Frontal cortex (tissue), 4 donors: ENCODE measurements around the gene CDH5. TPM values are rescaled to one million over a fixed set of nuclear protein-coding genes. Genes with fewer than 3 reads are reported as not detected.

Experiments used
- DNase-seq, 2 donors: peaks; one replicate each; pipeline ENCODE4 v3.0.0; 2012; ENCODE audit warnings: low spot score in 2 of 2
- FAIRE-seq: peaks from 2 replicates; lab custom pipeline; 2012; peaks lifted over from hg19 to GRCh38; lab: Jason Lieb, UNC
- total RNA-seq: library from RNA; depleted of rRNA; stranded (reverse); fragments of >200 nt; gene quantifications from one replicate; pipeline ENCODE4 v1.2.3, GENCODE V29; 2014
- donor health status: control.
- donor health status: control.
- donor health status: control.

CDH5 gene
- total RNA-seq, 1 donor from 2014 or later: 6.1 TPM

DNA sequence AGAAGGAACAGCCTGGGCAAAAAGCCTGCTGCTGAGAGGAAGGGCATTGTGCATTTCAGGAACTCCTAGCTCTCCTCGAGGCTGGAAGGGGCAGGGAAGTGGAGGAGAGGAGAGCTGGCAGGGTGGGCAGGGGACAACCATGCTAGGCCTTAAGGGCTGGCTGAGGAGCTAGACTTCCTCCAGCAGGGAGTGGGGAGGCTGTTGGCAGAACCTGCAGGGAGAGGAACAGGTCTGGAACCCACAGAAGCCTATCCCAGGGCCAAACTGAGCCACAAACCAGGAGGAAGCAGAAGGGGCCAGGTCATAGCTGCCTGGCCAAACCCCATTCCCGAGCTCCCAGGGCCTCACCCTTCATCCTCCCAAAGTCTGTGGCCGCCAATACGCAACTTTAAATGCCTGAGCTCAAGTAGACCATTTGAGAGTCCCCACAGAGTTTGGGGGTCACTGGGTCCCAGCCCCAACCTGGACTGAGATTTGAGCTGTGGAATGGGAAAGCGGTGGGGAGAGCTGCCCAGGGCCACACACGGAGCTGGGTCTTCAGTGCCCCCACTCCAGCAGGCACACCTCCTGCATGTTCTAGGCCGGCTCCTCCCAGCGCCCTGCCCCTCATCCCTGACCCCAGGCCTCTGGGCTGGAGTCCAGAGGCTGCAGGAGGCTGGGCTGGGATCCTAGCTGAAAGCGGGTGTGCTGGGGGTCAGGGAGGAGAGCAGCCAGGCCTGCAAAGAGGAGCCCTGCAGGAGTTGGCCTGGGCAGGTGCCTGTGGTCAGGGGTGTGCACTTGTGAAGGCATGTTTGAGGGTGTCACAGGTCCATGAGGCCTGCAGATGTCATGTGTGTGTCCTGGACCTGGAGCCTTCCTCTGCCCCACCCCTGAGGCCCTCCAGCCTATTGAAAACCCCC is 4.5 kb downstream of the CDH5 start:
- no peak for FAIRE-seq

DNA sequence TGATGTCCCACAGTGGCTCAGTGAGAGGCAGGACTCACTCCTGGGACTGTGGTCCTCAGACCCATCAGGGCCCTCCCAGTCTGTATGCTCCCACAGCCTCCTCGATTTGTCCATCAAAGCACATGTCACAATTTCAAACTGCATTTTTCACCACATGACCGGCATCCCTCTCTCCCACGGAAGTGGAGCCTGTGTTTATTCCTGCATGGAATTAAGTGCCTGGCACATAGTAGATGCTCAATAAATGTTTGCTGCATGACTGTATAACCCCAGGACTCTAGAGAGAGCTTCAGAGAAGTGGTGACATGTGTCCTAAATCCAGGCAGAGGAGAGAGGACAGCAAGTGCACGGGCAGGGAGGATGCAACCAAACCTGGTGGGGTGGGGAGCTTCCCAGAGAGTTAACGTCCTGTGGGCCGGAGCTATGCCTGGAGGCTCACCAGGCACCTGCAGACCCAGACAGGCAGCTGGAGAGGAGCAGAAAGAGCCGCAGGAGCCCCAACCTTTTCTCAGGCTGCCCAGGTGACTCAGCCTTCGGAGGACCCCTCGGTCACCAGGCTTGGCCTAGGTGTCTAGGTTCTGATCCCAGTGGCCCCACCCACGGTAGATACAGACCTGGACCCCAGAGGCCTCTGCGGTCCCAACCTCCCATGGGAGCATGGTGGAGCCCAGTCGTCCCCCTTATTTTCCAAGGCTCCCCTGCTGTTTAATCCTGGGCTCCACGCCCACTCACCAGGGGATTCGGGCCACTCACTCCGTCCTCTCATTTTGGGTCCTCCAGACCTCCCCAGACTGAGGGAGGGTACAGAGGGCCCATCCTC is 5.8 kb downstream of the CDH5 start:
- FAIRE-seq (no peak), DNase-seq (no peak)

More for the DNA sequence above, 4.5 kb downstream of the CDH5 start:
- DNase-seq: no peak

DNA sequence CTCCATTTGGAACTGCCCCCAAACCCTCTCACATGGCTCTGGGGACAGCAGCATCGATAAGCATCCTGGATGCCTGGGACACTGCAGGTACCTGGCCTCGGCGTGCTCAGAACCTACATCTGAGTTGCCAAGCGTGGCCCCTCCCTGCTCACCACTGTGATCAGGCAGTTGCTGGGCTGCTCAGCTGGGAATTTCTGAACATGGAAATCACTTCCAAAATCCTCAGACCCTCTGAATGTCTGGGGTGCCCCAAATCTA is 6.3 kb downstream of the CDH5 start:
- DNase-seq (no peak), FAIRE-seq (no peak)

- FAIRE-seq (no peak), DNase-seq (no peak)
Measured at GRCh38 chr16:66373667-66374066, 7.2 kb downstream of the CDH5 start.

GRCh38 chr16:66374176-66374575 is 7.7 kb downstream of the CDH5 start:
- no peak for DNase-seq
- no peak for FAIRE-seq

DNA sequence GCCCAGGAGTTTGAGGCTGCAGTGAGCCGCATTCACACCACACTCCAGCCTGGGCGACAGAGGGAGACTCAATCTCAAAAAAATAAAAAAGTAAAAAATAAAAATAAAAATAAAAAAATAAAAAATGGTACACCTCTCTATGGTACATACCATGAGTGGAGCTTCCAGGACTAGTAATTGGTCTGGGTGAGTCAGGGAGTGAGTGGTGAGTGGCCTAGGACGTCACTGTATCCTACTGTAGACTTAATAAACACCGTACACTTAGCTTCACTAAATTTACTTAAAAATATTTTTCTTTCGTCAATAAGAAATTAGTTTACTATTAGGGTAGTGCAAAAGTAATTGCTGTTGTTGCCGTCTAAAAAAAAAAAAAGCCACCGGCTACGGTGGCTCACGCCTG is 9.0 kb downstream of the CDH5 start:
- FAIRE-seq: no peak
- no peak for DNase-seq

GRCh38 chr16:66376114-66376513 is 9.6 kb downstream of the CDH5 start:
- FAIRE-seq: no peak
- DNase-seq: no peak

GRCh38 chr16:66376577-66377305 is 10.2 kb downstream of the CDH5 start:
- FAIRE-seq: no peak
- DNase-seq: no peak

DNA sequence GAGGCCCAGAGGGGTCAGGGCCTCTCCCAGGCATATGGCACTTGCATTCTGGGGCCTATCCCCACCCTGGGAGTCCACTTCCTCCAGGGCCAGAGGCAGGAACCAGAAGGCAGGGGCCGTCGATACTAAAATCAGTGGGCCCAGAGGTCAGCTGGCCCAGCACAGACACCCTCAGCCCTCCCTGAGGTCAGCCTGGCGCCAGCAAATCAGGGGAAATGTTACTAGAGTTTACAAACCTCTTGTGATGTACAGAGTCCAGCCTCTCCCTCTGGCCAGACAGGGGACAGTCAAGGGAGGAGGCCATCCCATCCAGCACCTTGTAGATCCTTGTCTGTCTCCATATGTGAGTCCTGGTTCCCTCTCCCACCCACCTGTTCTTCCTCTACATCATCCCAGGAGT is 10.8 kb downstream of the CDH5 start:
- FAIRE-seq: no peak
- DNase-seq: no peak

DNA sequence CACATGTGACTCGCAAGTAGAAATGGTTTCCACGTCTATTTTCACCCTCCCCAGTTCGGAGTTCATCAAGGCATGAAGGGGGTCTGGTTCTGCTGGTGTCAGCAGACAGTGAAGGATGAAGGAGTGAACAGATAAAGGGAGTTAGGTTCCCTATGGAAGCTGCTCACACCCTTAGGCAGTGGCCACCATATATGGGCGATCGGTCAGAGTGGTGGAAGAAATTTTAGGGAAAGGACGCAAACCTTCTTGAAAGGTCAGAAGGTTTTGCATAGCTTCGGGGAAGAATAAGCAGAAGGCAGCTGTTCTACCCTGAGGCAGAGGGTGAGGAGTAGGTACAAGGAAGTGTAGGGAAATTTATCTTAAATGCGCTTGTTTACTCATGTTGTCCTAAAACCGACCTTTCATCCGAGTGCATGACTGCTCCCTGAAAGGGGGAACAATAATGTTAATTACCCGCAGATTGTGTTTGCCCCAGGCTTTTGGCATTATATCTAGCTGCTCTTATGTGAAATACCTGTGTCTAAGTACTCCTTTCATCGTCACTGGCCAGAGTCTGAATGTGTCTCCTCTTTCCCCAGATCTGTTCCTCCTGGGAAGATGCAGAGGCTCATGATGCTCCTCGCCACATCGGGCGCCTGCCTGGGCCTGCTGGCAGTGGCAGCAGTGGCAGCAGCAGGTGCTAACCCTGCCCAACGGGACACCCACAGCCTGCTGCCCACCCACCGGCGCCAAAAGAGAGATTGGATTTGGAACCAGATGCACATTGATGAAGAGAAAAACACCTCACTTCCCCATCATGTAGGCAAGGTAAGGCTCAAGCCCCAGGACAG is 12.5 kb downstream of the CDH5 start:
- no peak for FAIRE-seq
- no peak for DNase-seq

GRCh38 chr16:66379571-66379941 is 13.1 kb downstream of the CDH5 start:
- DNase-seq: no peak
- no peak for FAIRE-seq

- DNase-seq (no peak), FAIRE-seq (no peak)
Measured at GRCh38 chr16:66380421-66380820, 13.9 kb downstream of the CDH5 start.

DNA sequence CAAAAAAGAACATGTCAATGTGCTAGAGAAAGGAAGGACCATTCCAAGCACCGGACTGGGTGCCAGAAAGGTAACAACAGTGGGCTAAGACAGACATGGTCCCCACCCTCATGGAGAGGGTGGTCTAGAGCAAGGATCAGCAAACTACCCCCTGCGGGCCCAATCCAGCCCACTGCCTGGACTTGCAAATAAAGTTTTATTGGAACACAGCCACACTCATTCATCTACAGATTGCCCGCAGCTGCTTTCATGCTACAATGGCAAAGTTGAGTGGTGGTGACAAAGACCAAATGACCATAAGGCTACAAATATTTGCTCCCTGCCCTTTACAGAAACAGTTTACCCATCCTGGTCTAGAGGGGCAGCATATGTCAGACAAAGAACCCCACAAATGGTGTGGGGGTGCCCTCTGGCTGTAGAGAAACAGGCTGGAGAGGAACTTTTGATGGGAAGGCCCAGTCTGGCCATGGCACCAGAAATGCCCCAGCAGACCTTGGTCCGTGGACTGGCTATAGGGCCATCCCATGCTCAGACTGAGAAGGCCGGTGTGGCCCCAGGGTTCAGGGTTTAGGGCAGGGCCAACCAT is 15.2 kb downstream of the CDH5 start:
- DNase-seq (no peak), FAIRE-seq (no peak)

- no peak for DNase-seq
- FAIRE-seq: no peak
Measured at GRCh38 chr16:66382171-66382965, 15.9 kb downstream of the CDH5 start.

DNA sequence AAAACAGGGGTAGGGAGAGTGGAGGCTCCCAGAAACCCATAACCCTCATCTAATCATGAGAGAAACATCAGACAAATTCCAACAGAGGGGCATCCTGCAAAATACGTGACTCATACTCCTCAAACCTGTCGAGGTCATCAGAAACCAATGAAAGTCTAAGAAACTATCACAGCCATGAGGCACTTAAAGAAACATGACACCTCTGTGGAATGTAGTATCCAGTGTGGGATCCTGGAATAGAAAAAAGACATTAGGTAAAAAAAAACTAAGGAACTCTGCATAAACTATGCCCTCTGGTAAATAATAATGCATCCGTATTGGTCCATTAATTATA is 16.4 kb downstream of the CDH5 start:
- DNase-seq (no peak), FAIRE-seq (no peak)

- FAIRE-seq: no peak
- no peak for DNase-seq
Measured at GRCh38 chr16:66383551-66383950, 17.1 kb downstream of the CDH5 start.

GRCh38 chr16:66385415-66385814 is 18.9 kb downstream of the CDH5 start:
- no peak for FAIRE-seq
- DNase-seq: no peak

DNA sequence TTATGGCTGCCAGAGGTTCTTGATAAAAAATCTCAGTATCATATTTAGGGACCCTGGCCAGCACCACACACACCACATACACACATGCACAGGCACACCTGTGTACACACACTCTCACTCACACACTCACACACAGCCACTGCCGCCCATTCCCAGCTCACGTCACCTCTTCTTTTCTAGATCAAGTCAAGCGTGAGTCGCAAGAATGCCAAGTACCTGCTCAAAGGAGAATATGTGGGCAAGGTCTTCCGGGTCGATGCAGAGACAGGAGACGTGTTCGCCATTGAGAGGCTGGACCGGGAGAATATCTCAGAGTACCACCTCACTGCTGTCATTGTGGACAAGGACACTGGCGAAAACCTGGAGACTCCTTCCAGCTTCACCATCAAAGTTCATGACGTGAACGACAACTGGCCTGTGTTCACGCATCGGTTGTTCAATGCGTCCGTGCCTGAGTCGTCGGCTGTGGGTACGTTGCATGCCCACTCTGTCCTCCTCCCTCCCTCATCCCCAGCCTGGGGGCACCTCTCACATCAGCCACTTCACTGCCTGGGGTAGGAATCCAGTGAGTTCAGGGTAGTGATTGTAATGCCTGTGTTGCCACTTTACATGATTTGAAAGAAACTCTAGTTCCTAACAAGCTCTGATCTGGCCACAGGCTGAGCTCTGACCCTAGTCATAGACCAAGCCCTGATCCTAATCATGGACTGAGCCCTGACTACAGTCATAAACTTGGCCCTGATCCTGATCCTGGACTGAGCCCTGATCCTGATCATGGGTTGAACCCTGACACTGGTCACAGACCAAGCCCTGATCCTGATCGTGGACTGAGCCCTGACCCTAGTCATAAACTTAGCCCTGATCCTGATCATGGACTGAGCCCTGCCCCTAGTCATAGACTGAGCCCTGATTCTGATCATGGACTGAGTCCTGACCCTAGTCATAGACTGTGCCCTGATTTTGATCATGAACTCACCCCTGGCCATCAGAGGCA is 20.4 kb downstream of the CDH5 start:
- FAIRE-seq: no peak
- DNase-seq: no peak
